GM20431 (cell line): ENCODE results near the gene PSMB10.
"Not testable (repeated sequence)": the region's sequence is repeated elsewhere in the genome, so short reads cannot be mapped to it uniquely, and the experiment has no call there.

Source experiments
- in situ Hi-C: fragments of 300-500 bp; cut with MseI, MboI; formaldehyde crosslinking; loops from one replicate; pipeline ENCODE4 v1.15.0; 2020; ENCODE audit warnings: low sequenced_read_pairs; ENCODE audit not compliant: unreplicated experiment

Gene PSMB10

GRCh38 chr16:67936124-67936879 is at the start of gene PSMB10:
TSS of gene PSMB10 (minus strand) at chr16:67936850. CDS start at chr16:67936749, 101 bp downstream.
- in situ Hi-C loops = no loop called here

- in situ Hi-C loops = no loop called here
Measured at GRCh38 chr16:67982011-67982696, 45.5 kb upstream of the PSMB10 start.

- in situ Hi-C loops = no loop called here
Measured at GRCh38 chr16:67979955-67980678, 43.5 kb upstream of the PSMB10 start, which contains the start of gene DPEP3. TSS of gene DPEP3 (minus strand) at chr16:67980499. CDS start at chr16:67980380, 119 bp downstream.

- in situ Hi-C loops = no loop called here
Measured at GRCh38 chr16:67977469-67978227, 41.0 kb upstream of the PSMB10 start.

DNA sequence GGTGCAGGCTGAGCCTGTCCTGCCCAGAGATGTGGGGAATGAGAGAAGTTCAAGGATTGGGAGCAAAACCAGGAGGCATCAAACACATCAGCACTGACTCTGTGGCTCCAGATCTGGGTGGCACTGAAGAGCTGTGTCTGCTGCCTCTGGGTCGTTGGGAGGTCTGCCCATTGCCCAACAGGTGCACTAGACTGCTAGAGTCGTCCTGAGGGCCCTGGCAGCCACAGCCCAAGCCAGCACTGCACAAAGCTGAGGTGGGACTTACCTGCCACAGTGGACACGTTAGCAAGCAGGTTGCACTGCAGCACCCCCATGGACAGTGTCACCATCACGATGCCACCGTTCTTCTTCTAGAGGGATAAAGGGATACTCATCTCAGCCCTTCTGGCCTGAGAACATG is 40.4 kb upstream of the PSMB10 start:
- in situ Hi-C loops = no loop called here

DNA sequence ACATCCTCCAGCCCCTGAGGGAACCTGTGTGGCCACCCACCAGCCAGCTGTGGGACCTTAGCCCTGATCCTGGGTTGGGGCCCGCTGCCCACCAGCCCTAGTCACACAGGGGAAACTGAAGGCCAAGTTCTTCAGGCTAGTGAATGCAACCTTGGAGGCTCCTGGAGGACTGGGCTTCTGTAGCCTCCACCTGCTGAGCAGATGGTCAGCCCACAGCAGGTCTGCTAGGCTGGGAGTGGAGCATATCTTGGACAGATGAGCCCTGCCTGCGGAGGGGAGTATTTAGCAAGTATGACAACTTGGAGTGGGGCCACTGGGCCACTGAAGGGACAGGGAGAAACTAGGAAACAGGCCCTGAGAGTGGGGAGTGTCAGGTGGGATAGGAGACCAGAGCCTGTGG is 39.6 kb upstream of the PSMB10 start:
- in situ Hi-C loops = no loop called here

DNA sequence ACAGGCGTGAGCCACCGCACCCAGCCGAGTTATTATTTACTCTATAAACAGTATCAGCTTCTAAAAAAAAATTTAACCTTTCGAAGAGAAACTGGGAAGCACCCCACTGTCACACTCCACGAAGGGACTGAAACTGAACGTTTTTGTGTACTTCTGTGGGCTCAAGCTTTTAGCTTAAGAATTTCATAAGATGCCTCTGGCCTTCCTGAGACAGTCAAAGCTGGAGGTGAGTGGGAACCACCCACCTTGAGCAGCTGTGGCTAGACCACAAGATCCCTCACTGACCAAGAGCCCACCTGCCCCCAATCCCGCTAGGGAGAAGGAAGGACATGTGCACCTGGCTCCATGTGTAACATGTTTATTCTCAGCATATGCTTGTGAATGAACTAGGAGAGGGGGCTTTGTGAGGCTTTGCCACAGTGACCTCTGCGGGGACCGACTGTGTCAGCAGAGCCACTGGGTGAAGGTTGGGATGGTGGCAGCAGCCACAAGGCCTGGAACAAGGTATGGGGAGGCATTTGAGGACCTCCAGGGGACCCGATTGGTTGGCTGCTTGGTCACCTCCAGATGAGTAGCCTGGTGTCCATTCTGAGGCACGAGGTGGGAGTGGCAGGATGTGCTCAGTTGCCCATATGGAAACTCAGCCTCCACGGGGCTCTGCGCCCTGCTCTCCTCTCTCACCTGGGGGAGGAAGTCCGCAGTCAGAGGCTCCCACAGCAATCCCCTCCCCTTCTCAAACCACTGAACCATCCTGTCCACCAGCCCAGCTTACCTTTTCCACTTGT is 38.9 kb upstream of the PSMB10 start:
- in situ Hi-C loops = no loop called here

- in situ Hi-C loops = not testable (repeated sequence)
Measured at GRCh38 chr16:67972285-67972684, 35.6 kb upstream of the PSMB10 start.

GRCh38 chr16:67971111-67971510 is 34.5 kb upstream of the PSMB10 start:
- in situ Hi-C loops = no loop called here

DNA sequence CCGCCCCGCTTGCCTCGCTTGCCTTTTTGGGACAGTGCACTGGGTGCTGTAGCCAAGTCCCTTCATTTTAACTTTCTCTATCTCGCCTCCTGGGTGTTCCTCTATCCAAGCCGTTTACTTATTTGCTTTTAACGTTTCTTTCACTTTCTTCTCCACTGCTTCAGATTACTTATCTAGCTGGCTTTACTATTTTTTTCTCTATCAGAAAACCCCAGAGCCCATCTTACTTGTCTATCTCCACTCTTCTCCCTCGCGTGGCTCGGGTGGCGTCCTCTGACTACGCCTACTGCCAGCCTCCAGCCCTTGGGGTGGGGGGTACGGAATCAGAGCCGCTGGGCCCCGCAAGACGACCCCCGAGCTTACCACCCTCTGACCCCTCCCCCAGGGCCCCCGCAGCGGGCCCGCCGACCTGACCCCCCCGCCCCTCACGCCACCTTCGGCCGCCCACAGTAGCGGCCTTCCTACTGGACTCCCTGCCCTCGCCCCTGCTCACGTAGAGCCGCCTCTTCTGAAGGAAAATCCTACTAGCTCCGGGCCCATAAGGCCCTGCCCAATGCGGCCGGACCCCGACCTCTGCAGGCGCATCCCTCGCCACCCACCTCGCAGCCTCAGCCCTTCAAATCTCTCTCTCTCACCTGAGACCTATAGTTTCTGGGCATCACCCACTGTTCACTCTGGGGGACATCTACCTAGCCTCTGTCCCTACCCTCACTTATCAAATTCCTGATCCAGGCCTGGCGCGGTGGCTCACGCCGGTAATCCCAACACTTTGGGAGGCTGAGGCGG is 32.8 kb upstream of the PSMB10 start:
- in situ Hi-C loops = no loop called here

DNA sequence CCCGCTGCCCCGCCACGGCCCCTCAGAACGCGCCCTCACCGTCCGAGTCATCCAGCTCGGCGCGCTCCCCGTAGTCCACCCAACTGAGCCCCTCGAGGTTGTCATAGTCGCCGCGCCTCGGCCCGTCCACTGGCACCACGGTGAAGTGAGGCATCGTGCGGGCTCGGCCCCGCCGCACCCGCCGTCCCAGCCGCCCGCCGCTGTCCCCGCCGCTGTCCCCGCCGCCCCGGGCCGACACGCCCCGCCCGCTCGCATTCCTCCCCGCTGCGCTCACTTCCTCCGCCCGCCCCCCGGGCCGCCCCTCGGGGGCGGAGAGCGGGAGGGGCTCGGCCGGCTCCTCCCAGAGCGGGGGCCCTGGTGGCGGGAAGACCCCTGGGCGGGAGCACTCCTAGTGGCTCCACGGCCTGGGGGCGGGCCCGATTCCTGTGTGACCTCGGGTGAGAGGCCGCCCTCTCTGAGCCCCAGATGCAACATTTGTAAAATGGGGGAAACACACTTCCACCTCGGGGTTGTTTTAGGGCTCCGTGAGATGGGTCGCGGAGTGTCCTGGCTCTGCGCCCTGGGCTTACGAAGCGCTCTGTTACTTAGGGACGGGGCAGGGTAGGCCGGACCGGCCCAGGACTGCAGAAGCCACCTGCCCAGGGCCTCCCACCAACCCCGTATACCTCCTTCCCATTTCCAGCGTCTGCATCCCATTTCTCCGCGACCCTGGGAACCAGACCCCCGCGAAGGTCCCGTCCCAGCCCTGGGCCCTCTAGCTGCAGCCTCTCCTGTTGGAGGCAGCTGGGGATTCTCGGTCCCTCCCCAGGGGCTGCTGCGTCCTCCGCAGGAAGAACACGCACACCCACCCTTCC is 32.0 kb upstream of the PSMB10 start, which contains the start of gene SLC12A4:
SLC12A4 (minus strand) TSS at position 238 of the 854 bp plus-strand sequence; CDS start at position 154, 84 bp downstream.
- in situ Hi-C loops = no loop called here

- in situ Hi-C loops = no loop called here
Measured at GRCh38 chr16:67967958-67968399, 31.3 kb upstream of the PSMB10 start.

DNA sequence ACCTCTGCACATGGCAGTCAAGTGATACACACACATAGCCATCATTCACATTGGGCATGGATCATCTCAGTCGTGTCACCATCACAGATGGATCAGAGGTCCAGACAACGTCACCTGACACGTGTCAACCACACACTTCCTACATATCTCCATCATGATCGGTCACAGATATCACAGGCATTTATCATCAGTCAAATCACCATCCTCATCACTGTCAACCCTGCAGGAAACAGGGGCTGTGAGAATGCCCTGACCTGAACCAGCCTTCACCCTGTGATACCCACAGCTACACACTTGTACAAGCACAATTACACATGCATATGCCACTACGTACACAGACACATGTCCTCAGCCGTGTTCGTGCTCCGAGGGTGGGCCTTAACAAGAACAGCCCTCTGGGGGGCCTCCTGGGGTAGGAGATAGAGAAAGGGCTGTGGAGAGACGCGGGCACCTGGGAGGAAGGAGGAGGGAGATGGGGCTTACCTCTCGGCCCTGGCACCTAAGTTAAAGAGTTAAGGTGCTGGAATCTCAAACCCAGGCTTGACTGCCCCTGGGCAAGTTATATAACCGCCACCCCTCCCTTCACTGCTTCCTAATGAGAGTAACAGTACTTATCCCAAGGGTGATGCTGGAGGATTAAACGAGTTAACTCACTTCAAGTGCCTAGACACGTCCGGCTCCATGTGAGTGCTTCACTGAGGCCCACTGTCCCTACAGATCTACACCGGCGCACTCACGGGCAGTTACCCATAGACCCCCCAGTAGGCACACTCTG is 30.7 kb upstream of the PSMB10 start:
- in situ Hi-C loops = no loop called here

DNA sequence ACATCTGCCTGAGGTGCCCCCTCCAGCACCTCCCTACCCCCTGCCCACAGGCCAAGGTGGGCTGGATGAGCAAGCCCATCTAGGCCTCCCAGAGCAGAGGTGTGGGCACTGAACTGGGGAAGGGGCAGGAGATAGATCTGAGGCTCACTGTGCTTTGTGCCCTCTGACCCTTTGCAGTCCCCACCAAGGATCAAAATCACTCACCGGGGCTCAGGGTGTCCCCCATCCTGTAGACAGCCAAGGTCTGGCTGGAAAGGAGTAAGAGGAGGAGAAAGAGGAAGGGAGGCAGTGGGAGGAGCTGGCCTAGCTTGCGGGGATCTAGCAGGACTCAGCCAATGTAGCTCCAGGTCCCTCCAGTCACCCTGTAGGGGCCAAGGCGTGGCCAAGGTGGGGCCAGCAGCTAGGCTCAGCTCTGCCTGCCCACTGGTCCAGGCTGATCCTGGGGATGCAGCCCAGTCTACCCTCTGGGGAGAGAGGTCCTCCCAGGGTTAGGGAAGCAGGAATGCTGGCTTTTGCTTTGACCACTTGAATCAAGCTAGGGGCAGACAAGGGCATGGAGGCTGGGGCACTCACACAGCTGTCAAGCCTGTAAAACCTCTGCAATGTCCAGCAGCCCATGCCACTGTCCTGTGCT is 30.0 kb upstream of the PSMB10 start:
- in situ Hi-C loops = no loop called here

- in situ Hi-C loops = no loop called here
Measured at GRCh38 chr16:67965668-67966548, 29.3 kb upstream of the PSMB10 start.
